NCI-H524 treated with DMSO at 0.1 percent for 48 hours (cell line): Measurements from ENCODE around the gene ACER1.
"Not testable (repeated sequence)": the region's sequence is repeated elsewhere in the genome, so short reads cannot be mapped to it uniquely, and the experiment has no call there.

Experiments used
- DNase-seq: peaks from one replicate; lab custom pipeline; 2025; lab: John Stamatoyannopoulos, UW

ACER1 gene

DNA sequence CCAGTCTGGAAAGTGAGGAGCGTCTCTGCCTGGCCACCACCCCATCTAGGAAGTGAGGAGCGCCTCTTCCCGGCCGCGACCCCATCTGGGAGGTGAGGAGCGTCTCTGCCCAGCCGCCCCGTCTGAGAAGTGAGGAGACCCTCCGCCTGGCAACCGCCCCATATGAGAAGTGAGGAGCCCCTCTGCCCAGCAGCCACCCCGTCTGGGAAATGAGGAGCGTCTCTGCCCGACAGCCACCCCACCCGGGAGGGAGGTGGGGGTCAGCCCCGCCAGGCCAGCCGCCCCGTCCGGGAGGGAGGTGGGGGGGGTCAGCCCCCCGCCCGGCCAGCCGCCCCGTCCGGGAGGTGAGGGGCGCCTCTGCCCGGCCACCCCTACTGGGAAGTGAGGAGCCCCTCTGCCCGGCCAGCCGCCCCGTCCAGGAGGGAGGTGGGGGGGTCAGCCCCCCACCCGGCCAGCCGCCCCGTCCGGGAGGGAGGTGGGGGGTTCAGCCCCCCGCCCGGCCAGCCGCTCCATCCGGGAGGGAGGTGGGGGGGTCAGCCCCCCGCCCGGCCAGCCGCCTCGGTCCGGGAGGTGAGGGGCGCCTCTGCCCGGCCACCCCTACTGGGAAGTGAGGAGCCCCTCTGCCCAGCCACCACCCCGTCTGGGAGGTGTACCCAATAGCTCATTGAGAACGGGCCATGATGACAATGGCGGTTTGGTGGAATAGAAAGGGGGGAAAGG lies 22.1 kb upstream of the ACER1 start:
- not testable (repeated sequence) for DNase-seq

DNA sequence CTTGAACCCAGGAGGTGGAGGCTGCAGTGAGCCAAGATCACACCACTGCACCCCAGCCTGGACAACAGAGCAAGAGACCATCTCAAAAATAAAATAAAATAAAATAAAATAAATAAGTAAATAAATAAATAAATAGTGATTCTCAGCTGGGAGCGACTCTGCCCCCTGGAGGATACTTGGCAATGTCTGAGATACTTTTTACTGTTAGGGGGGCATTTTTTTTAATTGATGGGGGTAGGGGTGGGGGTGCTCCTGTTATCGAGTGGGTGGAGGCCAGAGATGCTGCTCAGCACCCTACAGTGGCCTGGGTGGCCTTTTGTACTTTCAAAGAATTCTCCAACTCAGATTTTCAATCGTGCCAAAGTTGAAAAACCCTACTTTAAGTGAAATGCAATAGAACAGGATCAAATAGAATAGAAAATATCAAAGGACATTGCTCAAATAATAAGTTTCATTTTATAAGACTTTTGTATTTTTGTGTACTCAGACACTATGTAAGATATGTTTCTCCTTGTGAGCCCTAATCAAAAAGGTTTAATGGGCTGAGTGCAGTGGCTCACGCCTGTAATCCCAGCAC lies 20.8 kb upstream of the ACER1 start:
- no peak for DNase-seq

DNA sequence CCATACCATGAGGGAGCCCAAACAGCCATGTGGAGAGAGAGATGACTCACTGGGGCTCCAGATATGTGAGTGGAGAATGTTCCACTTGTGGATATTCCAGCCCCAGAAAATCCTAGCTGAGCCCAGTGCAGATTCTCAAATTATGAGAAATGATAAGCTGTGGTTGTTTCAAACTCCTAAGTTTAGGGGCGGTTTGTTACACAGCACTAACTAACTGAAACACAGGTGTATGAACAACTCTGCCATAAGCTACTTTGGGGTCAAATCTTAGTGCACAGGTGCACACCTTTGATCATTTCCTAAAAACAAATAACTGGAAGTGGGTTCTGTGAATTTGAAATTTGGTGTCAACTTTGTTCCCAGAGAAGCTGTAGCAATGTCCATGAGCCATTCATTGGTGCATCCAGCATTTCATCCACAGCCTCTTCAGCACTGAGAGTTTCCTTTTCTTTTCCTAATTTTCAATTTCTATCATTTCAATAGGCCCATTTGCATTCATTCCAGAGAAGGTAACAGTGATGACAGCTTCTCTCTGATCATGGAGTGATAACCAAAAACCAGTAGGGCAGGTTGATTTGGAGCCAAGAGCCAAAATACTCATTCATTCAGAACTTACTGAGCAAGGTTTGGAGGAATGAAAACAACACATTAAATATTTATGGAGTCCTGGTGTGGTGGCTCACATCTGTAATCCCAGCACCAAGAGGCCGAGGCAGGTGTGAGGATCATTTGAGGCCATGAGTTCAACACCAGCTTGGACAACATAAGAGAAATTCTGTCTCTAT lies 19.2 kb upstream of the ACER1 start:
- no peak for DNase-seq

DNA sequence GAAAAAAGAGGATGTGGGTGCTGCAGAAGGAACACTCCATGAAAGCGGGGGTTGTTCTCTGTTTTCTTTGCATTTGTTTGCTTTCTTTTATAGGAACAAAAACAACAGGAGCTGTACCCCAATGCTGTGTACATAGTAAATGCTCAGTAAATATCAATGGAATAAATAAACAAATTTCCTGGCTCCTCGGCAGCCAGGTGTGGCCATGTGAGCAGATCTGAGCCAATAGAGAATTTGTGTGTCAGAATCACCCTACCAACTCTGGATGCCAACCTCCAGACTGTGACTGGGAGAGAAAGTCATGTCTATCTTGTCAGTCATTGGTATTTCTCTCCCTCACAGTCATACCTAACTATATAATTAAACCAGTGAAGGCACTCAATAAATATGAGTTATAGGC lies 17.3 kb upstream of the ACER1 start:
- no peak for DNase-seq

DNA sequence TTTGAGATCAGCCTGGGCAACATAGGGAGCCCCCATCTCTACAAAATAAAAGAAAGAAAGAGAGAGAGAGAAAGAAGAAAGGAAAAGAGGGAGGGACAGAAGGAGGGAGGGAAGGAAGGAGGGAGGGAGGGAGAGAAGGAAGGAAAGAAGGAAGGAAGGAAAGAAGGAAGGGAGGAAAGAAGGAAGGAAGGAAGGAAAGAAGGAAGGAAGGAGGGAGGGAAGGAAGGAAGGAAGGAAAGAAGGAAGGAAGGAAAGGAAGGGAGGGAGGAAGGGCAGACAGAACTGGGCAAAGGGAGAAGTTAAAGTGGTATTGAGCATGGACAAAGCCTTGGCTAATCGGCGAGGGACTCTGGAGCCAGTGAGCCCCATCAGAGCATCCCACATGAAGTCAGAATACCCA lies 15.9 kb upstream of the ACER1 start:
- DNase-seq = not testable (repeated sequence)

DNA sequence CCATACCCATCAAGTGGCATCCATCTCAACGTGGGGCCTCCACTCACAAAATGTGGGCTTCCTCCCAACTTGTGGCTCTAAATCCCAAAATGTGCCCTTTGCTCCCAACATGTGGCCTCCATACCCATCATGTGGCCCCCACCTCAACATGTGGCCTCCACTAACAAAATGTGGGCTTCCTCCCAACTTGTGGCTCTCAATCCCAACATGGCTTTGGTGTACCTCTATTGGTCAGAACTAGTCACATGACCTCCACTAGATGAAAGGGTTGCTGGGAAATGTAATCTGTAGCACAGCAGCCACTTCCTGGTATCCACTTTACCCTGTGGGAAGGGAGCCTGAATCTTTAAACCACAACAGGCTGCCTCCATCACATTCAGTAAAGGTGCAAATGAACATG lies 10.1 kb upstream of the ACER1 start:
- no peak for DNase-seq

DNA sequence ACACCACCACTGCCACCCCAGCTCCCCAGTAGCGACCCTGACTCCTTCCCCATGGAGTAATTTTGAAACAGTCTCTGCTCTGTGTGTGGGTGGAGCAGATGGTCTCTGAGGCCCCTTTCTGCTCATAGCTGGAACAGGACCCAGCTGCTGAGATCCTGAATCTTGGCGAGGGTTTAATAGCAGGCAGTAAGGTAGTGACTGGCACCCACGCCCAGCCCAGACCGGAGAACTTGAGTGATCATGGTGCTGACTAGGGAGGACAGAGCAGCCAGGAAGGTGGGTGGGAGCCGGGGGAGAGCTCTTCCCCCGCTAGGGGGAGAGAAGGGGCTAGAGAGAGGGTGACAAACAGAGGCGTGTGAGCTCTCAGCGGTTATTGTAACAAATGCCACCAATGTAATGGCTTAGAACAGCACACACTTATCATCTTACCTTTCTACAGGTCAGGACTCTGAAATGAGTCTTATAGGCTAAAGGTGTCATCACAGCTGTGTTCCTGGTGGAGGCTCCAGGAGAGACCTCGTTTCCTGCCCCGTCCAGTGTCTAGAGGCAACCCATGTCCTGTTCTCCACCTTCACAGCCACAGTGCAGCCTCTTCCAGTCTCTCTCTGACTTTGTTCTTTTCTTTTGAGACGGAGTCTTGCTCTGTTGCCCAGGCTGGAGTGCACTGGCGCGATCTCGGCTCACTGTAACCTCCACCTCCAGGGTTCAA lies 7.2 kb upstream of the ACER1 start:
- no peak for DNase-seq

DNA sequence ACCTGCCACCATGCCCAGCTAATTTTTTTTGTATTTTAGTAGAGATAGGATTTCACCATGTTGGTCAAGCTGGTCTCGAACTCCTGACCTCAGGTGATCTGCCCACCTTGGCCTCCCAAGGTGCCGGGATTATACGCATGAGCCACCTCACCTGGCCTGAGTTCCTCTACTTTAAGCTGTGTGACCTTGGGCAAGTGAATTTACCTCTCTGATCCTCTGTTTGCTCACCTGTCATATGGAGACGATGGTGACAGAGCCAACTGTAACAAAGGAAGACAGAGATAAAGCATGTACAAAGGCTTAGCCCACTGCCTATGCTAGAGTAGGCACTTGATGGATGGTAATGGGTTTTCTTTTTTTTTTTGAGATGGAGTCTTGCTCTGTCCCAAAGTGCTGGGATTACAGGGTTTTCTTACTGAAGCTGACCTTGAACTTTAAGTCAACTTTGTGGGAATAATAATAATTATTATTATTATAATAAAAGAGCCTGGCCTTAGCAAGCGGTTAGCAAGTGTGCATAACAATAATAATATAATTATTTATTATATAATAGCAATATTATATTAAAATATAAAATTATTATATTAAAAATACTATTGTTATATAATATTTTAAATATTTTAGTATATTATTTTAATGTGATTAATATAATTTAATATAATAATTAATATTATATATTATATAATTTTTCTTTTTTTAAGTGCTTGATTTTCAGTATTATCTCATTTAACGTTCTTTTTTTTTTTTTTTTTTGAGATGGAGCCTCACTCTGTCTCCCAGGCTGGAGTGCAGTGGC lies 1.3 kb upstream of the ACER1 start:
- DNase-seq = no peak

DNA sequence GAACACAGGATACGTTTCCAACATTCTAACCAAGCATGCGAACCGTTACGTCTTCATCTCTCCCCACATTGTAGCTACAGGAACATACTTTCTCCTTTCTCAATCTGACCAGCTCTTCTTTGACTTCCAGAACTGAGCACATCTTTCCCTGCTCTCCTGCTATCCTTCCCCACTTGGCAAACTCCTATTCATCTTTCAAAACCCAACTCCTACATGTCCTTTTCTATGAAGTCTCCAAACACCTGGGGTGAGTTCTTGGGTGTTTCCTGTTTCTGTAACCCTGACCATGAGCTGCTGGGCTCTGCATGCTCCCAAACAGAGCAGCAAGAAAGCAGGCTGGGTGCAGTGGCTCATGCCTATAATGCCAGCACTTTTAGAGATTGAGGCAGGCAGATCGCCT lies 6.6 kb downstream of the ACER1 start:
- no peak for DNase-seq

DNA sequence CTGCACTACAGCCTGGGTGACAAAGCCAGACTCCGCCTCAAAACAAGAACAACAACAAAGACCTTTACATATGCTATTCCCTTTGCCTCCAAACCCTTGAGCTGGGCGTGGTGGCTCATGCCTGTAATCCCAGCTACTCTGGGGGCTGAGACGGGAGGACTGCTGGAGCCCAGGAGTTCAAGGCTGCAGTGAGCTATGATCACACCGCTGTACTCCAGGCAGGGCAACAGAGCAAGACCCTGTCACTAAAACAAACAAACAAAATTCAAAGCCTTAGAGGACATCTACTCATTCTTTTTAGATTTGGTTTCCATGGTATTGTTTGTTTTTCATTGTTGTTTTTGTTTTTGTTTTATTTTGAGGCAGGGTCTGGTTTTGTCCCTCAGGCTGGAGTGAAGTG lies 7.8 kb downstream of the ACER1 start:
- DNase-seq = no peak

DNA sequence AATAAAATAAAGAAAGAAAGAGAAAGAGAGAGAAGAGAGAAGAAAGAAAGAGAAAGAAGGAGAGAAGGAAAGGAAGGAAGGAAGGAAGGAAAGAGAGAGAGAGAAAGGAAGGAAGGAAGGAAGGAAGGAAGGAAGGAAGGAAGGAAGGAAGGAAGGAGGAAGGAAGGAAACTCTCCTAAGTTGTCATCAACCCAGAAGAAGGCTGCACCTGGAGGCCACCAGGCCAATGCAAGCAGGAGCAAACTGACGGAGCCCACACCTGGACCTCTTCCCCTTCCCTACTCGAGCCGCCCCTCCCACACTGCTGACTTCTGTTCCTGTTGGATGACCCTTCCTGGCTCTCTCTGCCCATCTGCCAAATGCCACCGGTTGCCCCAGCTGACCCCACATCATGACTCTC lies 8.7 kb downstream of the ACER1 start:
- DNase-seq = no peak

DNA sequence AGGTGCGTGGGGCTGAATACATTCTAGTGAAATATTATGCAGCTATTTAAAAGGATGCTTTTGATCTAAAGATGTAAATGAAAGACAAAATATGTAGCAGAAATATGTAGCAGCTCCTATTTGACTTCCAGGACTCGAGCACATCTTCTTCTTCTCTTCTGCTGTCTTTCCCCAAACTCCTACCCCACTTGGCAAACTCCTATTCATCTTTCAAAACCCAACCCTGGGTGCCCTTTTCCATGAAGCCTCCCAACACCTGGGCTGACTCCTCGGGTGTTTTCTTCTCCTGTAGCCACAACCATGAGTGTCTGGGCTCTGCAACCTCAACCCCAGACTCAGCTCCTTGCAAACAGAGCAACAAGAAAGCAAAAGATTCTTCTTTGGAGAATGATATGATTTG lies 11.1 kb downstream of the ACER1 start:
- DNase-seq = no peak

DNA sequence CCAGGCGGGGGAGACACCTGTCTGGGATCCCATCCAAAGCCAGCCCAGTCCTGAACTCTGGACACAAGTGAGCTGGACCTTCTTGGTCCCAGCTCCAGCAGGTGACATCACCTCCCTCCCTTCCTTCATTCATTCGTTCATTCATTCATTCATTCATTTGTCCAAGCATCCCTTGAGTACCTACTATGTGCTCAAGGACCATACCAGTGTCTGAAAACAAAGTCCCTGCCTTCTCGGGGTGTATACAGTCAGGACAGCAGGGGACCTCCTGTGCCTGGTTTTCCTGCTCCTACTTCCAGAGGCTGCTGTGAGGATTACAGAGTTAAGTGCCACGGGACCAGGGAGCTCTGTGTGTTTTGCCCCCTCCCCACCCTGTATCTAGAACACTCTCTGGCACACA lies 14.0 kb downstream of the ACER1 start:
- DNase-seq = no peak

DNA sequence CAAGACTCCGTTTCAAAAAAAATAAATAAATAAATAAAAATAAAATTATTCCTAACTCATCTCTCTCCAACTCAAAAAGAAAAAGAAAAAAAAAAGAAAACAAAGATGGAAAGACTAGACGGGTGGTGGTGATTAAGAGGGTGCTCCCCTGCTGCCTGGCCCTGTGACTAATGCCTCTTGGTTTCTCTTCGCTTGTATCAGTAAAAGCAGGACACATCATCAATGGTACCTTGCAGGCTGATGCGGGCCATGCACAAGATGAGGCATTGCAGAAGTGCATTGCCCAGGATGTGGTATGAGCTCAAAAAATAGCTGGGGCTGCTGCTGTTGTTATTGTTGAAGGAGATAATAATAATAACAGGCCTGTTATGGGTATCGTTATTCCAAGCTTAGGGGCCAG lies 14.6 kb downstream of the ACER1 start:
- DNase-seq = no peak

DNA sequence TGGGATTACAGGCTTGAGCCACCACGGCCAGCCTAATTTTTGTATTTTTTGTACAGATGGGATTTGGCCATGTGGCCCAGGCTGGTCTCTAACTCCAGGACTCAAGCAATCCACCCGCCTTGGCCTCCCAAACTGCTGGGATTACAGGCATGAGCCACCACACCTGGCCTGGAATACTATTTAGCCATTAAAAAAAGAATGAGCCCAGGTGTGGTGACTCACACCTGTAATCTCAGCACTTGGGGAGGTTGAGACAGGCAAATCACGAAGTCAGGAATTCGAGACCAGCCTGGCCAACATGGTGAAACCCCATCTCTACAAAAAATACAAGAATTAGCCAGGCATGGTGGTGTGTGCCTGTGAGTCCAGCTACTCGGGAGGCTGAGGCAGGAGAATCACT lies 17.8 kb downstream of the ACER1 start:
- not testable (repeated sequence) for DNase-seq

DNA sequence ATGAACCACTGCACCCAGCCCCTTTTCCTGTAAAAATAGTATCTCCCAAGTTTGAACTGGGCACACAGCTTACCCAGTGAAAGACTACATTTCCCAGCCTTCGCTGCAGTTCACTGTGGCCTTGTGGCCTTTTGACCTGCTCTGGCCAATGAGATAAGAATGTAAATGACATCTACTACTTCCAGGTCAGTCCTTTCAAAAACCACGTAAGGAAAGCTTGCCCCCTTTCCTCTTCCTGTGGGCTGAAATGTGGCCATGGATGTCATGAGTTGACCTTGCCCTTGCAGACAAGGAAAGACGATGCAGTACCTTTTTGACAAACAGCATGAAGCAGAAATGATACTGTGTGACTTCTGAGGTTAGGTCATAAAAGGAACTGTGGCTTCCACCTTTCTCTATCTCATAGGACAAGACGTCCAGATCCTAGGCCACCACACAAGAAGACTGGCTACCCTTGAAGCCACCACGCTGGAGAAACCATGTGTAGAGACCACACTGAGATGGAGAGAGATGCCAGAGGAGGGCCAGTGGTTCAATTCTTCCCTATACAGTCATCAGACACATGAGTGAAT lies 19.9 kb downstream of the ACER1 start:
- no peak for DNase-seq

DNA sequence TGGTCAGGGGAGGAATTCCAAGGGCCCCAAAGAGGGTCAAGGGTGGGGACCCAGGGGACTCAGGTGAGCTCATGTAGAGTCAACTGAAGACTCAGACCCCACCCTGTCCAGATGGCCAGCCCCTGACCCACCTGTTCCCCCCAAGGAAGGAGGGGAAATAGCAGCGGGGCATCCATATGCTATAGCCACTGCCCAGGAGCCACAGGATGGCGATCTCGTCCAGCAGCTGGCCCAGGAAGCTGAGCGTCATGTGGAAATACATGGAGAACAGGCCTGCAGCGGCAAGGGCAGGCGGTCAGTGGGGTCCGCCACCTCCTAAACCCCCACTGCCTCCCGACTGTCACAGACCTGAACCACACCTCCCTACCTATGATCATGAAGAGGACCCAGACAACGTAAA lies 21.4 kb downstream of the ACER1 start:
- no peak for DNase-seq

DNA sequence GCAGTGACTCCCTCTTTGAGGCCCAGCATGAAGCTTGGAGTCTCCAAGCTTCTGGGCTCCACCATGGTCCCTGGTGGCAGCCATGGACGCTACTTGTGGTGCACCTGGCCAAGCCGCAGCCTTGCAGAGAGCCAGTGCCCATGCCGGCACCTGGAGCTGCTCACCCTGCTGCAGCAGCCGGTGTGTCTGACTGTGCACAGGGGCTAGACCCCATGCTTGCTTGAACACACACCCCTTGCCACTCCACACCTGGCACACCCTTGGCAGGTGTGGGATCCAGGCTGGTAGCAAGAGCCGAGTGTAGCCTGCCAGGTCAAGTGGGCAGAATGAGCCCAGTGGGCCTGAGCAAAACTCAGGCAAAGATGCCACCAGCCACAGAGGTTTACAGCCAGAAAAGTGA lies 35.0 kb downstream of the ACER1 start:
- DNase-seq = no peak

DNA sequence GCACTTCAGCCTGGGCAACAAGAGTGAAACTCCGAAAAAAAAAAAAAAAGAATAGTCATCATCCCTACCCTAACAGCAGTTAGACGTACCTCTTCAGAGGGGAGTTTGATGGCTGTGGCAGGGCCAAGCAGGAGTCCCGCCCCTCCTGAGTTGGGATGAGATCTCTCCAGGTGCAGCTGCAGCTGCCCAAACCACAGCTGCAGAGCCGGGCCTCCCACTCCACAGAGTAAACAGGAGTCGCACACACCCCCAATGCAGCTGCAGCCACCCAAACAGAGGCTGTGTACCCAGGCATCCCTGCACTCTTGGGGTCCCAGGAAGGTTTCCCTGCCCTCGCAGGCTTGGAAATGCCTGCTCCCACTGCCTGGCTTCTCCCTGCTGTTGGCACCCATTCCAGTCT lies 36.2 kb downstream of the ACER1 start:
- DNase-seq = no peak

DNA sequence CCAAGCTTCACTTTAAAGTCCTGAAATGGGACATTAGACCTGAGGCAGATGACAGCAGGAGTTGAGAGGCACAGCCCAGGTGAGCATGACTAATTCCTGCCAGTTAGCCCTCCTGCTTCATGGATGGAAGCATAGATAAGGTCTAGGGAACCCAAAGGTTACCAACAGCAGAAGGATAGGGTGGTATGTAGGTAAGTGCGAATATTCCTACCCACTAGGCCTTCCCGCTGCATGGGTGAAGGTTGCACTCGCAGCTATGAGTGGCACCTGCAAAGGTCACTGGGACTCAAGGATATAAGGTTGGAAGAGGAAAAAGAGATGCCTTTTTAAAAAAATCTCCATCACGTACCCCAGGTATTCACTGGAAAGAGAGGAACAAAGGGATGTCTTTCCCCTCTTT lies 41.4 kb downstream of the ACER1 start:
- no peak for DNase-seq

DNA sequence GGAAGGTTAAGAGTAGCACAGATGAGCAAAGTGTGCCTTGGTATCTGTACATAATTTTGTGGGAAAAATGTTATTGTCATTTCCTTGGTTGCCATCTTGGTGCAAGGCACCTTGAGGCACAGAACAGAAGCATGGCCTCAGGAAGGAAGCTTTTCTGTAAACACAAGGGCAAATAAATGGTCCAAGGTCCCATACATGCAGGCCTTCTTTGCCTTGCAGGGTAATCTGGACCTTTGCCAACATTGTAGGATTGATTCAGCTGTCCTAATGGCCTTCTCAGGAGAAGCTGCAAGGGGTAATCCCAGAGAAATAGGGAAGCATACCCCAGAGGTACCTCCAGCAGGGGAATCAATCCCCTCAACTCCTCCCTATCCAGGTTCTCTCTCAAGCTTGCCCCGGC lies 44.7 kb downstream of the ACER1 start:
- no peak for DNase-seq
